OCI-LY1 (cell line): ENCODE data around the gene SLC2A11.

Source experiments
- CTCF ChIP-seq: fragments of 200-600 bp; sonication (generic), shearing (Covaris generic); IDR thresholded peaks from 2 replicates; pipeline ENCODE4 v1.5.1; 2017; ENCODE audit warnings: mild to moderate bottlenecking, antibody characterized with exemption, low read length, moderate library complexity, mixed read lengths
- EZH2 ChIP-seq: fragments of 200-600 bp; sonication (generic), shearing (Covaris generic); IDR thresholded peaks from 2 replicates; pipeline ENCODE4 v1.8.0; 2017; ENCODE audit warnings: borderline replicate concordance, mixed run types, mild to moderate bottlenecking, antibody characterized with exemption, low read length, moderate library complexity, mixed read lengths

DNA sequence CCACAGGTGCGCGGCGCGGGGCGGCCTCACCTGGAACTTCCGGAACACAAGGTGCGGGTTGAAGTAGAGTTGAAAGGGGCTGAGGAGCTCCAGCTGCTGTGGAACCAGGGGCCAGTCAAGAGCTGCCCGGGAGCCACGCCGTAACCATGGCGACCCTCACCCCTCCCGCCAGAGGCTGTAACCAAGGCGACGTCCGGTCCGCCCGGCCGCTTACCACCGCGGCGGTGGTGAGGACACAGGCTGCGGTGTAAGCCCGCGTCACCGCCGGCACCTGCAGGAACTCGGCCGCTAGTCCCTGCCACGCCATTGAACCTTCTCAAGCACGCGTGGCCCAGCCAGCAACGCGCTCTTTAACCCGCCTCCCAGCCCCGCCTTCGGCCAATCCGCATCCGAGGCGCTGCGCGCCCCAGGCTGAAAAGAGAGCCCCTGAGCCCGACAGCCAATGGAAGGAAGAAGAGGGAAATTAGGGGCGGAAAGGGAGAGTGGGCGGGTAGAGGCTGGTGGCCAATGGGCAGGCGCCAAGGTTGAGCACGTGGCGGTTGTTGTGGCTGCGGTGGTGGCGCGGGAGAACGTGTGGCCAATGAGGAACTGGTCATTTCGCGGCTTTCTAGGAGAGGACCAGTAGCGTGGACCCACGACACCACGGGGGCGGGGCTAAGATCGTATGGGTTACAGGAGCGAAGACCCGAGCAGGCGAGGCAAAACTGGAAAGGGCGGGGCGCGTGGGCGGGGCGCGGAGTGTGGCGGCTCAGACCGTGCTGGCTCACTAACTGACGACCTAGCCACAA, 18.8 kb upstream of the SLC2A11 start, which contains the start of gene DERL3:
- no peak for TF ChIP-seq EZH2
- TF ChIP-seq CTCF = no peak
